Stimulated activated CD8-positive, alpha-beta memory T cell treated with anti-CD3 and anti-CD28 coated beads, Interleukin-4, amount 100 ng/mL, for 4 hours (primary cell): ENCODE measurements around the gene FAM20C.
"Not testable (repeated sequence)": the region's sequence is repeated elsewhere in the genome, so short reads cannot be mapped to it uniquely, and the experiment has no call there.

Experiments used
- DNase-seq, 2 donors: peaks; one replicate each; pipeline ENCODE4 v3.0.0-alpha.2; 2020; ENCODE audit warnings: low read depth in 2 of 2, low spot score in 1 of 2

Gene FAM20C

DNA sequence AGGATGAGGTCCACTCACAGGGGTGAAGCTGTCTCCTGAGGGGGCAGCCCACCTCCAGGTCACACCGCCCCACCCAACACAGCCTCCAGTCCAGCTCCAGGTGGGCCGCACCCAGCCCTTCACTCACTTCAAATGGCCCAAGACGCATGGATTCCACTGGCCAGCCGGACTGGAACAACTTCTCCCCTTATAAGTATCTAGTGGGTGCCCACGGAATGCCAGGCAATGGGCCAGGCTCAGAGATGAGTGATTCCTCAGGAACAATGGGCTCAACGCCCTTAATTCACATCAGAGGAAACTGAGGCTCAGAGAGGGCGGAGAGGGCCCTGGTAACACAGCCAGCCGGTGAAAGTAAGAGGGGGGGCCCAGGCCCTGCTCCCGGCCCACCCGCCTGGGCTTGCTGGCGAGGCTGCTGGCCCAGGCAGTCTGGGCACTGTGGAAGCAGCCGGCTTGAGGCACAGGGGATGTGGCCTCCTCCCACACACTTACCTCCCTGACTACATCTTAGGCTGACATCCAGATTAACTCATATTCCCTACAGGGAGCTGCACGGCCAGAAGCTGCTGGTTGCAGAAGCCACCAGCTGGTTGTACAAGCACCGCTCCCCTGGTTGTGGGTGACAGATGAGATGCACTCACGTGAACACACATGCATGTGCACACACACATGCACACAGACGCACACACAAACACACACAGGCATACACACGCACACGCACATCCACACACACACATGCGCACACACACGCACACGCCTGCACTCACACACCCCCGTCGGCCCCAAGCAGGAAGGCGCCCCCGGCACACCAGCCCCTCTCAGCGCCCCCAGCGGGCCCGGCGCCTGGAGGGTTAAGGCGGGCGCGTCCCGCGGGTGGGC lies 1.0 kb upstream of the FAM20C start:
- DNase-seq, result no peak

DNA sequence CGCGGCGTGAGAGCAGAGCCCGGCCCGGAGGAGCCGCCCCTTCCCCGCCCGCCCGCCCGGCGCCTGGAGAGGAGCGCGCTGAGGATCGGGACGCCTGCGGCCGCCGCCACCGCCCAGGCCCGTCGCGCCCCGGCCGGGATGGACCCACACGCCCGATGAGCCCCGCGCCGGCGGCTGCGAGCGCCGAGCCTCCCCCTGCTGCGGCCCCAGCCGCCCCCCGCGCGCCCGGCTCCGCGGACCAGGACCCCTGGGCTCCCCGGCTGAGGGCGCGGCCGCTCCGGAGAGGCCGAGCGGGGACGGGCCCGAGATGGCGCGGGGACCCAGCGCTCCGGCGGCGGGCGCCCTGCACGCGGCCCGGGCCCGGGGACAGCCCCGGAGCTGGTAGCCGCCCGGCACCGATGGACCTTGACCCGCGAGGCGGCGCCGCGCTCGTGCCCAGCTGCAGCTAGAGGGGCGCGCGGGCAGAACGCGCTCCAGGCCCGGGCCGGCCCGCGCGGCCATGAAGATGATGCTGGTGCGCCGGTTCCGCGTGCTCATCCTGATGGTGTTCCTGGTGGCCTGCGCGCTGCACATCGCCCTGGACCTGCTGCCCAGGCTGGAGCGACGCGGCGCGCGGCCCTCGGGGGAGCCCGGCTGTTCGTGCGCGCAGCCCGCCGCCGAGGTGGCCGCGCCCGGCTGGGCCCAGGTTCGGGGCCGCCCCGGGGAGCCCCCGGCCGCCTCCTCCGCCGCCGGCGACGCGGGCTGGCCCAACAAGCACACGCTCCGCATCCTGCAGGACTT lies 520 bp downstream of the FAM20C start:
- no peak for DNase-seq

DNA sequence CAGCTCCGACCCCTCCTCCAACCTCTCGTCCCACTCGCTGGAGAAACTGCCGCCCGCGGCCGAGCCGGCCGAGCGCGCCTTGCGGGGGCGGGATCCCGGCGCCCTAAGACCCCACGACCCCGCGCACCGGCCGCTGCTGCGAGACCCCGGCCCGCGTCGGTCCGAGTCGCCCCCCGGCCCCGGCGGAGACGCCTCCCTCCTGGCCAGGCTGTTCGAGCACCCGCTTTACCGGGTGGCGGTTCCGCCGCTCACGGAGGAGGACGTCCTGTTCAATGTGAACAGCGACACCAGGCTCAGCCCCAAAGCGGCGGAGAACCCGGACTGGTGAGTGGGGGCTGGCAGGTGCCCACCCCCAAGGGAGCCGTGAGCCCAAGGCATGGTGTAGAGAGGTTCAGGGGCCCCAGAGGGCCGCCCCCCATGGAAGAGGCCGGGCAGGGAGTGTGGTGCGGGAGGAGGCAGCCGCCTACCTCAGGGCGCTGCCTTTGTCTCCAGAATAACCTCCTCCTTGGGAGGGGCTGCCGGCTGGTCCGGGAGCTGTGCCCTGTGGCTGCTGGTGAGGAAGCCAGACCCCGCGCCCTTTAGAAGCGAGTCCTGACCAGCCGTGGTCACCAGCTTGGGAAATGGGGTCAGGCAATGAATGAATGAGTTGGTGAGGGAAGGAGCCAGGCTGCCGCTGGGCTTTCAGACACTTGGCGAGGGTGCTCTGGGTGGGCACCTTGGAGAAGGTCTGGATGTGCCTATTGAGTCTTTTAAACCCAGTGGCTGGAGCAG lies 1.3 kb downstream of the FAM20C start:
- no peak for DNase-seq

DNA sequence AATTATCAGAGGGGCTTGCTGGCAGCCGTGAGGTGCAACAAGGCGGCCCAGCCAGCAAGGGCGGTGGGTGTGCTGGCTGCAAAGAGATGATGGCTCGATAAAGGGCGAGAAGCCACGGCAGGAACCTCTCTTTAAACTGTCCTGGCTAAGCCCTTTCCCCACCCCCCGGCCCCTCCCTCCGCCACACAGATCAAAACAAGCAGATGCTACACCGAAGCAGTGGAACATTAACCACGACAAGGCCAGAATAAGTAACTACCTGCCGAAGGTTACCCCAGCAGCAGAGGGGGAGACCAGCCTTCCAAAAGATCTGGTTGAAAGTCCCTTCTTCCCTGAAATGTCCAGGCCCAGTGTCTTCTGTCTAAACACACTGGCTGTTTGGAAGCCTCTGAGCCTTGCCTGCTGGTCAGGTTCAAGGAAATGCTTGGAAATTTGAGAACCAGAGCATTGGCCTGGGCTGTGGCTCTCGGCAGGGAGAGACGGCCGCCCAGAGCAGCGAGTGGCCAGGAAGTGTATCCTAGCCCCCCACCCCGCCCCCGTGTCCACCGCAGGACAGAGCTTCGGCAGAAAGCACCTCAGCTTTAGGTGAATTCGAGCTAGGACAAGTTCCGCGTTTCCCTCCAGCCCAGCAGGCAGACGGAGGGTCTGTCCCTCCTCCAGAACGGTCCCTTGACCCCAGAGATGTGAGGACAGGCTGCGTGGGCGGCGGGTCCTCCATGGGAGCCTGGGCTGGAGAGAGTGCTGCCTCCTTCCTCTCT lies 2.1 kb downstream of the FAM20C start:
- DNase-seq, result no peak

DNA sequence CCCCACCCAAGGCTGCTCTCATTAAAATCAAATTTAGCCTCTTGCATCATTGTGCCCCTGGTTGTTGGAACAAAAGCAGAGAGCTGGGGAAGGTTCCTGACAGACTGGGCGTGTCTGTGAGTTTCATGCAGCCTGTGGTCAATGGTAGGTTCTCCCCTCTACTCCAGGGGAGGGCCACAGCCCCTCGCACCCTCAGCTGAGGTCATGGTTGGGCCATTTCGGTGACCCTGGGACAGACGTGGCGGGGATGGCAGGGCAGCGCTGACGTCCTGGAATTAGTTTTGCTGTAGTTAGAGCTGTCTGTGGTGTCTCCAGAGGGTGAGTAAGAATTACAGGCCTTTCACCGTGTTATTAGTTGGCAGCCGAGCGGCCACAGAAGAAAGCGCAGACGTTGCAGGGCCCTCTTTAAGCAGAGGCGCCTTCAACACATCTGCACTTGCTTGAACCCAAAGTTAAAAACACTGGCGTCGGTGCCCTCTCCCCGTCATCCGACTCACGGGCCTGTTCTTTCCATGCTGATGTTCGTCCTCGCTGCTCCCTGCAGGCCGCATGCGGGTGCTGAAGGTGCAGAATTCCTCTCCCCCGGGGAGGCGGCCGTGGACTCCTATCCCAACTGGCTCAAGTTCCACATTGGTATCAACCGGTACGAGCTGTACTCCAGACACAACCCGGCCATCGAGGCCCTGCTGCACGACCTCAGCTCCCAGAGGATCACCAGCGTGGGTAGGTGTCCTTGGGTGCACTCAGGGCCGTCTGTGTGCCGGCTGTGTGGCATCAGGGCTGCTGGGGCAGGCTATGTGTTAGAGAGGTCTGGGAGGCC lies 2.8 kb downstream of the FAM20C start:
- DNase-seq, result no peak

DNA sequence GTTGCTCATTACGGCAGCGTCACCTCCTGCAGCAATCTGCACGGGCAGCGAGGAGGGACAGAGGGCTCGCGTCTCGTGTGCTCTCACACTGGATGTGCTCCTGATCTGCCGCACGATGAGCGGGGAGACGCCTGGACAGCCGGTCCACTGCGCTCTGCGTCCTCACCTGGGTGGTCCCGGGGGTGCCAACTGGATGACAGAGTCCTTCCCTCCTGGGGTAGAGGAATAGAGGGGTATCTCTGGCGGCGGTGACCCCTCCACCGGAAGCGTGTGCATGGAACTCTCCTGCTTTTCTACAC lies 3.4 kb downstream of the FAM20C start:
- no peak for DNase-seq

DNA sequence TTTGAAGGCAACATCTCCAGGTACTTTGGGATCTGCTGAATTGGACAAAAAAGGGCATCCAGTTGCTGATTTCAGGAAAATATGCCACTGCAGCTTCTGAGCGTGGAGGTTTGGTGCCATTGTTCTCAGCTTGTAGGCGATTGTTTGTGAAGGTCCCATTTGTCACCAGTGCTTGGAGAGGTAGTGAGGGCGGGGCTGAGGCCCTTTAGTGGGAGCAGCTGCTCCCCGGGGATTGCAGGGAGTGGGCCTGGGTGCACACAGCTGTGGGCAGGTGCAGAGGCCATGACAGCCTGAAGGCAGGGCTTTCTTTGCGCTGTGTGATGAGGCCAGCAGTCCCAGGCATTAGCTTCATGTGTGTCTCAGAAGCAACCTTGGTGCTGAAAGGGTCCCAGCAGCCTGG lies 3.9 kb downstream of the FAM20C start:
- DNase-seq, result no peak

DNA sequence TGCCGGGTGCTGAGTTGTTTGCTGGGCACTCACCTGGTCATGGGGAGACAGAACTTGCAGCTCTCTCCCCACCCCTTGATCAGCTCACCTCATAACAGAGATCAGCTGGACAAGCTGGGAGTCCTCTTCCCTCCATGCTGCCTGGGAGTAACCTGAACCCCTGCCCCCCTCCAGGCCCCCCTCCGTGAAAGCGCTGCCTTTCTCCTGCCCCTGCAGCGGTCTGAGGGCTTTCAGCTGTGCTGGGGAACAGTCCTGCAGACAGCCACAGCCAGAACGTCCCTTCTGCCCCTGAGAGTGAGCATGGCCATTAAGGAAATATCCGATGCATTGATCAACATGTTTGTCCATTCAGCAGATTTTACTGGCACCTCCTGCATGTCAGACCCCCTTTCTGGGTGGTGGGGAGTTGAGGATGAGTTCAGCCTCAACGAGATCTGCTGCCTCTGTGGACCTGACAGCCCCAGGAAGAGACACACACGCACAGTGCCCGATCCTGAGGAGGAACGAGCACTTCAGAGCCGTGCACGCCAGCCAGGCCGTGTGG lies 4.5 kb downstream of the FAM20C start:
- DNase-seq, result no peak

DNA sequence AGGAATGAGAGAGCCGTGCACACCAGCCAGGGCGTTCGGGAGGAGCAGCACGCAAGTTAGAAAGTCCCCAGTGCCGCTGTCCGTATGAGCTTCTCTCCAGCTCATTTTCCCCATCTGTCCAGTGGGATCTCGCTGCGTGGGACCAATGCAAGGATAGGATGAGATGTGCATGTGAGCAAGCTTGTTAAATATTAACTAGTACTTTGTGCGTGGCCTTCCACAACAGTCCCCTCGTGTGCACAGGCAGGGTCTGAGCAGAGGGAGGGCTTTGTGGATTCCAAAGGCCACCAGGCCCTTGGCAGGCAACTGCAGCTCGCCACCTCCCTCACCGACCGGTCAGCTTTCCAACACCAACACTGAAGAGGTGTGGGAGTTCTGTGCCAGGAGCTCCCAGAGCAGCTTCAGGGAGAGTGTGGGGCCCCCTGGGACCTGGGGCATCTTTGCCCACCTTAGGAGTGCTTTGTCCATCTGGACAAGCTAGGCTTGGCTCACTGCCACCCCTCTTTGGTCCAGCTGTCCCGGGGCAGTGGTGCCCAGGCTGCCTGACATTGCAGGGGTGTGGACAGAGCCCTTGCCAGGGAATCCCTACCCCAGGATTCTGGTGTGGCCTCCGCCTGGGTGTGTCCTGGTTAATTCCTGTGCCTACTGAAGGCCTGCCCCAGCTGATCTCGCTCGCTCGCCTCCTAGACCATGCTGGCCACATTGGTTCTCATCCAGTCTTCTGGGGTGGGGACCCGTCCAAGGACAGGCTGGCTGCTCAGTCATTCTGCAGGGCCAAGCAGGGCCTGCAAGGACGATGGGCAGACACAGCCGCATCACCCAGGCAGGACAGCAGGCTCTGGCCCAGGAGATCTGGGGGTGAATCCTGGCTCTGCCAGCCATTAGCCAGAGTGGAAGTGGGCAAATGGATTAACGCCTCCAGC lies 5.3 kb downstream of the FAM20C start:
- no peak for DNase-seq

DNA sequence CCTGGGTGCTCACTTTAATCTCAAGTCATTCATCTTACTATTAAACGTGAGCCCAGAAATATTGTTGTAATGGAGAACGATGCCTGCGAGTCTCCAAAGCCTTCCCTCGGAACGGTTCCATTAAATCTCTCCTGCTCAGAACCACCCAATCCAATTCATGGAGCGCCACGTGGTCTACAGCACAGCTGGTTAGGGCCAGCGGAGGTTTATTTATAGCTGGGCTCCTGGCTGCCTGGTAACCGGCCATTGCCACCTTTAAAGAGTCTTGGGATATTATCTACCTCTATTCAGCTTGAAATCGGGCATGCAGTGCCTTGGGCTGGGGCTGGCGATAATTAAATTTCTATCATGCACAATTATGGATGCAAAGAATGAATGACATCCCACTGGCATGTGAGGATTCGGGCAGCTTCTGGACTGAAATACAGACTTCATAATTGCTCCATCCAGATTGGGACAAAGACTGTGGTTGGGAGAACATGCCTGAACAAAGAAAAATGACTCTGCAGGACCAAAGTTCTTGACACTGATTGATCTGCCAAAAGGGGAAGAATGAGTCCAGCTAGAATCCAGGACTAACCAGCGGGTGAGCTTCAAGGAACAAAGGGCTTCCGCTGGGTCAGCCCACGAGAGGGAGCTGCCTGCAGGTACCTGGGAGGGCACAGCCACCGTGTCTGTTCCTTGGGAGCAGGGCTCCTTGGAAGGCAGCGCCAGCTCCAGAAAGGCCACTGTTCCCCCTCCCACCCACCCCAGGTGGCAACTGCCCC lies 7.3 kb downstream of the FAM20C start:
- DNase-seq, result no peak

DNA sequence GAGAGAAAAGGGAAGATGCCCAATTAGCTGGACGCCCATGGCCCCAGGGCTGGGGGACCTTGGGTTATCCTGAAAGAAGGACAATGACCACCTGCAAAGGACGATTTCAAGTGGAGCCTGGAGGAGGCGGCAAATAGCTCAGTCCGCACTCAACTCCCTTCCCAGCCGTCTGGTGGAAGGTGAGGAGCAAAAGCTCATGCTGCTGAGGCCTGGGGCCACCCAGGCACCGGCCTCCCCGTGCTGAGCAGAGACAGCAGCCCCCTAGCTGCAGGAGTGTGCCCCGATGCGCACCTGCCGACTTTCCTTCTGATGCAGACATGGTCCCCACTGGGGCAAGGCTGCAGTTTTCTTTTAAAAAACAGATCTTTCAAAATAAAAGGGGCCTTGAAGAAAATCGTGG lies 7.9 kb downstream of the FAM20C start:
- no peak for DNase-seq

DNA sequence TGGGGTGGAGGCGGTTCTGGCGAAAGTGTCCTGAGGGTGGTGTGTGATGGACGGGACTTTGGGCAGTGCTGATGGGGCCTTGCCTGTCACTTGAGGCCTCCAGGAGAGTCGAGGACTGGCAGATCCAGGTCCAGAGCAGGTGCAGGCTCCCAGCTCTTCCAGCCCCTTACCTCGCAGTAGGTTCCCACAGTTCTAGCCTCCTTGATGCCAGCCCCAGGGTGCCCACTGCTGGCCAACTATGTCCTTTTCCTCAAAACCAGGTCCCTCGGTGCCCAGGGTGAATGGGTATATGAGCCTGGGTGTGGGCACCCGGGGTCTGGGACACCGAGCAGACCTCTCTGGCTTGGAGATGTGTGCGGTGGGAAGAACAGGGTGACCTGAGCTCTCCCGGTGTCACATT lies 8.3 kb downstream of the FAM20C start:
- DNase-seq, result no peak

DNA sequence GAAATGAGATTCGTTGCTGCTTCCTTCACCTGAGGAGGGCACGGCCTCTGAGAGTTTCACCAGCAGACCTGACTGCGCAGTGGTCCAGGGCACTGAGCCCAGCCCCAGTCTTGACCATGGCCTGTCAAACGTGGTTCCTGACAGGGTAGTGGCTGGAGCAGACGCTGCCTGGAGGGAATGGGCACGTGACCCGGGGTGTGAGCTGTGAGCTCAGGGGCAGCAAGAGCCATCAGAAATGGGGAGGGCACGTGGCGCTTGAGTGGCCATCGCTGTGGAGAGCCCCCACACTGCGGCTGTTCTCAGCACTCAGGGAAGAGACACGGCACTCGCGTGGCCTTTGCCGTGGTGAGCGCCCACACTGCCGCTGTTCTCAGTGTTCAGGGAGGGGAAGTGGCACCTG lies 12.0 kb downstream of the FAM20C start:
- DNase-seq, result no peak

DNA sequence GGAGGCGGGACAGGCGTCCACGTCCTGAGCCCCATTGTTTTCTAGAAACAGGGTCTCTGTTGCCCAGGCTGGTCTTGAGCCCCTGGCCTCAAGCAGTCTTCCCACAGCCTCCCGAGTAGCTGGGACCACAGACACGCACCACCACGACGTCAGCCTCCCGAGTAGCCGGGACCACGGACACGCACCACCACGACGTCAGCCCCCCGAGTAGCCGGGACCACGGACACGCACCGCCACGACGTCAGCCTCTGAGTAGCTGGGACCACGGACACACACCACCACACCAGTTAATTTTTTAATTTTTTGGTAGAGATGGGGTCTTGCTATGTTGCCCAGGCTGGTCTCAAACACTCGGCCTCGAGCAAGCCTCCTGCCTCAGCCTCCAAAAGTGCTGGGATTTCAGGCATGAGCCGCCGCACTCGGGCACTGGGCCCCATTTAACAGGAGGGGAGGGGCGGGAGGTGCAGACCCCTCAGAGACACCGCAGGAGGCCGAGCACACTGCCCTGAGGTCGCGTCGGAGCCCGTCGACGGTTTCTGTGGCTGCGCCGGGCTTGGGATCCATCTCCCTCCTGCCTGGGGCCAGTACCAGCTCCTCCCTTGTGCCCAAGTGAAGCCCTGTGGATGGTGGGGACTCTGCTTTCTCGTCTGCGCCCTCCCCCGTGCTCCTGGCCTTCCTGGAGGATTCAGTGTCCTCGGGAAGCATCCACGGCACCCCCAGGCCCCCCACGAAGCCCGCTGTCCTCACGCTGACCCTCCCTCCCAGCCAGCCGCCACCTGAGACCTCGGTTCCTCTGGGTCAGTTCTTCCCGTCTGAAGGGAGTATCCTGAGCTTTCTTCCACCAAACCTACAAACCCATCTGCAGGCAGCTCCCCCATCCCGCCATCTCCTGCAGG lies 13.0 kb downstream of the FAM20C start:
- DNase-seq, result no peak

DNA sequence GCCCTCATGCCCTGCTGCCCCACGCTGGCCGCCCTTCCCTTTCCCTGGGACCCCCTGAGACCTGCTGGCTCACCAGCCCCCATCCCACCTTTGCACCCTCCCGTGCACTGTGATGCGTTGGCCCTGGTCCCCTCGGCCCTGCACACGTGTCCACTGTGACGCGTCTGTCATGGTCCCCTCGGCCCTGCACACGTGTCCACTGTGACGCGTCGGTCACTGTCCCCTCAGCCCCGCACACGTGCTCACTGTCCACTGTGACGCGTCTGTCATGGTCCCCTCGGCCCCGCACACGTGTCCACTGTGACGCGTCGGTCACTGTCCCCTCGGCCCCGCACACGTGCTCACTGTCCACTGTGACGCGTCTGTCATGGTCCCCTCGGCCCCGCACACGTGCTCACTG lies 14.0 kb downstream of the FAM20C start:
- not testable (repeated sequence) for DNase-seq

DNA sequence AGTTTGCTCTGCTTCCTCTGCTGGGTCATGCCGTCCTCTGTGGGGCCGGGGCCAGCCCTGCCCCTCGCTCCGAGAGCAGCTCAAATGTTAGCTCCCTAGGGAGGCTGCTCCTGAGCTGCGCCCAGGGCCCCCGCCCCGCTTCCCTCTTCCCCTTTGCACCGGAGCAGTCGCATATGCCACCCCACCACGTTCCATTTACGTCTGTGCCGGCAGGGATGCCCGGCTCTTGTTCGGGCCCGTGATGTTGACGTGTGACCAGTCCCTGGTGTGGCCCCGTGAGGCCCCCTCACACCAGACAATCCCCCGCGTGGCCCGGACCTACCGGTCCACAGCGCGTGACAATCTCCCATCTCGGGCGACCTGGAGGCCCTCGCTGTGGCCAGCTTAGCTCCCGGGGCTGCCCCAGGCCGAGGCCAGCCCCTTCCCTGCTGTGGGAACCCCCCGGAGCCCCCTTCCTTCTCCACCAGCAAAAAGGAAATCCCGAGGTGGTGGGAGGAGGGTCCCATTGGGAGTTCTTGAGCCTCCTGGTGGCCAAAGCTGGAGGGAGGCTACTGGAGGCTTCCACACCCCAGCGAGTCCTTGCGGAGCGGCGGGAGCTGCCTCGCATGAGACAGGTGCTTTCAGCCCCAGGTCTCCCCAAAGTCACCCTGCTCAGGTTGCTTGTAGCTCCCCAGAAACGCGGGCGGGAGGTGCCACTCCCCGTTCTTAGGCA lies 15.2 kb downstream of the FAM20C start:
- no peak for DNase-seq
